Heart left ventricle (tissue), 16 donors: Measurements from ENCODE around the gene AMER3. TPM values are rescaled to one million over a fixed set of nuclear protein-coding genes. Genes with fewer than 3 reads are reported as not detected.

Experiments
- ATAC-seq, 4 donors: fragments of 200-7000 bp; cut with Tn5 transposase; one replicate each; pipeline ENCODE4 v1.9.1; 2020 to 2022; ENCODE audit warnings: moderate library complexity in 4 of 4, mild to moderate bottlenecking in 3 of 4, moderate number of reproducible peaks in 1 of 4
- DNase-seq, 5 donors: peaks; one replicate each; pipeline ENCODE4 v3.0.0-alpha.2; 2020
- H3K27ac ChIP-seq, 12 donors: fragments of 200-600 bp; sonication (generic) in 4 of 12; one replicate each; pipeline versions ENCODE4 v1.5.0 to v1.8.0; 2016 to 2022; ENCODE audit warnings: mild to moderate bottlenecking in 2 of 12
- H3K27me3 ChIP-seq, 9 donors: fragments of 200-600 bp; sonication (generic) in 2 of 9; one replicate each; pipeline versions ENCODE4 v1.5.1 to v1.8.0; 2016 to 2022; ENCODE audit warnings: mild to moderate bottlenecking in 3 of 9
- H3K36me3 ChIP-seq, 9 donors: fragments of 200-600 bp; sonication (generic) in 2 of 9; one replicate each; pipeline versions ENCODE4 v1.5.0 to v1.8.0; 2018 to 2022; ENCODE audit warnings: mild to moderate bottlenecking in 2 of 9
- H3K4me1 ChIP-seq, 12 donors: fragments of 200-600 bp; sonication (generic) in 4 of 12; one replicate each; pipeline versions ENCODE4 v1.5.0 to v1.8.0; 2016 to 2022; ENCODE audit warnings: mild to moderate bottlenecking in 3 of 12
- H3K4me3 ChIP-seq, 12 donors: fragments of 200-600 bp; sonication (generic) in 4 of 12; one replicate each; pipeline versions ENCODE4 v1.5.0 to v1.8.0; 2017 to 2022; ENCODE audit warnings: mild to moderate bottlenecking in 9 of 12, moderate library complexity in 4 of 12
- H3K9me3 ChIP-seq, 12 donors: fragments of 200-600 bp; sonication (generic) in 4 of 12; one replicate each; pipeline versions ENCODE4 v1.5.0 to v1.8.0; 2016 to 2022; ENCODE audit warnings: mild to moderate bottlenecking in 1 of 12
- POLR2A ChIP-seq, 2 donors: fragments of 450-650 bp; IDR thresholded peaks; one replicate each; pipeline ENCODE4 v1.6.1; 2017; ENCODE audit warnings: antibody characterized with exemption in 2 of 2, mild to moderate bottlenecking in 2 of 2, moderate library complexity in 2 of 2
- WGBS, 4 donors: extraction: QIAGEN DNeasy Blood & Tissue Kit in 2 of 4; methylation state at CpG; one replicate each; pipeline versions ENCODE4 v1.1.5 to v1.1.7; 2013 to 2018; 5-methylcytosine and 5-hydroxymethylcytosine counted together
- intact Hi-C, 10 donors: fragments of 100-400 bp; cut with DNase I; formaldehyde crosslinking; loops; one replicate each; pipeline versions ENCODE4 v1.11.1 to v1.14.2; 2022
- polyA plus RNA-seq, 2 donors: library from polyadenylated mRNA; stranded (reverse); fragments of 200-250 nt; gene quantifications; one replicate each; pipeline ENCODE4 v1.2.3, GENCODE V29; 2013
- total RNA-seq, 9 donors: library from RNA; depleted of rRNA in 2 of 9; stranded (reverse); fragments of >200 nt in 2 of 9; fragmentation: NEBNext Ultra II Directional in 3 of 9; extraction: Animal tissue kit (Norgen Biotek cat#: 25700) in 3 of 9; gene quantifications; one replicate each; pipeline versions ENCODE4 v1.1.0 to v1.2.4, GENCODE V29; 2016 to 2023
- TF ChIP-seq, protein P1 (sequence below), 12 donors: fragments of 200-600 bp; sonication (generic) in 4 of 12; IDR thresholded peaks; one replicate each; pipeline versions ENCODE4 v1.5.0 to v1.8.0; 2018 to 2022; ENCODE audit warnings: antibody characterized with exemption in 12 of 12, mild to moderate bottlenecking in 5 of 12
- donor health status: ischemic (EF 13 %, LVEDD 7.1; RV severe dilation, severe dysfunction).
- donor health status: healthy with polysubstance abuse.
- donor health status: DM: no; HTN: yes; CAD: no.
- donor health status: DM: no; HTN: no; CAD: no.
- donor health status: ischemic (EF 25% LVEDD 6.9; RV normal size, moderate dysfunction).
- donor health status: ischemic (EF 25% LVEDD 5.7; RV mildly dilated, moderate dysfunction).
- donor health status: healthy.
- donor health status: DM: yes; HTN: yes; CAD: no.
- donor health status: ischemic (EF 35%, LVEDD 5.7; RV mildly dilated, moderate dysfunction).
- donor health status: nonischemic (EF 11% LVEDD 7.7; RV severe dilation, severe dysfunction).
- donor health status: DM: yes; HTN: yes; CAD: no.
- donor health status: PGD.
- donor health status: ischemic (EF 29% LVEDD 5.4; RV normal size, mild dysfunction).
- donor health status: nonischemic (EF 23%, LVEDD 6.1; RV moderate dilation, normal function).

AMER3 gene
- total and polyA plus RNA-seq, 11 donors = not detected

DNA sequence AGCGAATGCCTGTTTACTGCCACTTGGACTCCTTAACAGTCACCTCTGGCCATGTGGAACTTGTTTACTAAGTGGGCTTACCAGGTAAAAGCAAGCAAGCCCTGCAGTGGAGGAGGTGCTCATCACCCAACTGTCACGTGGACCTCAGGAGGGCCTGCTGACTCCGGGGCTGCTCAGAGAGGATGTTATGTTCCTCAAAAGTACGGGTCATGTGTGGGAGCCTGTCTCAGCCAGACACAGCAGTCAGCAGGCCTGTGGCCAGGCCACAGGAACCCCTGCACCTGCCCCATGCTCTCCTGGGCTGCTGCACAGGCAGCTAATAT, 36.2 kb downstream of the AMER3 start:
- intact Hi-C loops = no loop called here
- no peaks in the 10 kb centered on the region for H3K9me3 ChIP-seq
- DNase-seq (no peak), ATAC-seq (no peak)
- peaks cover 0 to 6% (median 0%) of the 10 kb centered on the region in 9 donors for H3K27me3 ChIP-seq
- WGBS, 4 donors = 36 to 65% (median 41%) methylated on average over 4 of the region's 4 CpGs
- H3K4me3 ChIP-seq = no peak overlapping the region
- no peaks in the 10 kb centered on the region for H3K4me1 ChIP-seq
- no peaks in the 10 kb centered on the region for H3K36me3 ChIP-seq
- TF ChIP-seq POLR2A (IDR thresholded peaks at IDR 0.05) = no peak
- TF ChIP-seq, protein P1, sequence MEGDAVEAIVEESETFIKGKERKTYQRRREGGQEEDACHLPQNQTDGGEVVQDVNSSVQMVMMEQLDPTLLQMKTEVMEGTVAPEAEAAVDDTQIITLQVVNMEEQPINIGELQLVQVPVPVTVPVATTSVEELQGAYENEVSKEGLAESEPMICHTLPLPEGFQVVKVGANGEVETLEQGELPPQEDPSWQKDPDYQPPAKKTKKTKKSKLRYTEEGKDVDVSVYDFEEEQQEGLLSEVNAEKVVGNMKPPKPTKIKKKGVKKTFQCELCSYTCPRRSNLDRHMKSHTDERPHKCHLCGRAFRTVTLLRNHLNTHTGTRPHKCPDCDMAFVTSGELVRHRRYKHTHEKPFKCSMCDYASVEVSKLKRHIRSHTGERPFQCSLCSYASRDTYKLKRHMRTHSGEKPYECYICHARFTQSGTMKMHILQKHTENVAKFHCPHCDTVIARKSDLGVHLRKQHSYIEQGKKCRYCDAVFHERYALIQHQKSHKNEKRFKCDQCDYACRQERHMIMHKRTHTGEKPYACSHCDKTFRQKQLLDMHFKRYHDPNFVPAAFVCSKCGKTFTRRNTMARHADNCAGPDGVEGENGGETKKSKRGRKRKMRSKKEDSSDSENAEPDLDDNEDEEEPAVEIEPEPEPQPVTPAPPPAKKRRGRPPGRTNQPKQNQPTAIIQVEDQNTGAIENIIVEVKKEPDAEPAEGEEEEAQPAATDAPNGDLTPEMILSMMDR (IDR thresholded peaks at IDR 0.05) = no peak
- H3K27ac ChIP-seq = no peak overlapping the region

DNA sequence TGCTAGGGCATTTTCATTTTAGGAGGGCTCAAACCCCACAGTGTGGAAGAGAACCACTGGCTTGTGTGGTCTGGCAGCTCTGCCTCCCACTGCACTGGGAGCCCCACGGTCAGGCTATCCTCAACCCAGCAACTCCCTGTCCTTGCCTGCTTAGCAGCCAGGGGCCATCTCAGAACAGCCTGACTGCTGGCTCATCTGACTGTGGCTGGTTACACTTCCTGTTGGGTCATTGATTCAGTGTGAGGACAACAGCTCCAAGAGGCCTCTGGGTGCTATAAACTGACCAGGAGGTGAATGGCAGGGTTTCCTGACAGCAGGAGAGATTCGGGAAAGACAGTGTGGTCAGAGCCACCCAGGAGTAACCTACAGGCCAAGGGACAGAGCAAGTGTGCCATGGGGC, 40.1 kb downstream of the AMER3 start:
- Histone ChIP-seq H3K27me3 (peaks cover 0 to 6% (median 0%) of the 10 kb centered on the region in 9 donors), H3K4me1 (peaks cover 0 to 13% (median 6%) of the 10 kb centered on the region in 12 donors), H3K4me3 (no peak overlapping the region), H3K9me3 (no peaks in the 10 kb centered on the region), H3K36me3 (no peaks in the 10 kb centered on the region), H3K27ac (no peak overlapping the region)
- TF ChIP-seq, protein P1 (IDR thresholded peaks at IDR 0.05) = no peak
- TF ChIP-seq POLR2A (IDR thresholded peaks at IDR 0.05) = no peak
- 47 to 70% (median 62%) methylated on average over 2 of the region's 2 CpGs for WGBS, 4 donors
- intact Hi-C loops = loop anchor here in 6 of 10 donors (5.0 kb wide), 3 partner anchors 77 to 127 kb away; no protein-coding TSS in a partner anchor
- DNase-seq (no peak), ATAC-seq (no peak)

DNA sequence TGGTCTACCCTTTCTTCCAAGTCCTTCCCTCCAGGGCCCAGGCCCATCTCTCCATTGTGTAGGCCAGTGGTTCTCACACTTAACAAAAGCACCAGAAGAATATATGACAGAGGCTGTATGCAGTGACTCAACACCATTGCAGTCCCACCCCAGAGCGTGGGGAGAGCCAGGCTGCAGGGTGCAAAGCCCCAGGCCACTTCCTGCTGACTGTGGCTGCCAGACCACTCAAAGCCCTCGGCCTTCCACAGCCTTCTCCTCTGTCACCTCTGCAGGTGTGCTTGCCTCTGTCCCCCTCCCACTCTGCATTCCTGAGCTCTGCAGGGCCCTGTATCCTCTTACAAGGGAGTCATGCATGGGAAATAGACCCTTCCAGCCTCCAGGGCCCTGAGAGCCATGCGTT, 41.0 kb downstream of the AMER3 start:
- no peak overlapping the region for H3K4me3 ChIP-seq
- DNase-seq (no peak), ATAC-seq (no peak)
- intact Hi-C loops = loop anchor here in 8 of 10 donors (2.0 to 5.0 kb wide), 4 partner anchors 76 to 126 kb away; no protein-coding TSS in a partner anchor
- H3K27me3 ChIP-seq = peaks cover 0 to 6% (median 0%) of the 10 kb centered on the region in 9 donors
- H3K36me3 ChIP-seq = no peaks in the 10 kb centered on the region
- H3K9me3 ChIP-seq = no peaks in the 10 kb centered on the region
- H3K27ac ChIP-seq = no peak overlapping the region
- peaks cover 0 to 13% (median 6%) of the 10 kb centered on the region in 12 donors for H3K4me1 ChIP-seq
- TF ChIP-seq, protein P1 (IDR thresholded peaks at IDR 0.05) = no peak
- no peak for TF ChIP-seq POLR2A (IDR thresholded peaks at IDR 0.05)
- 58 to 77% (median 72%) methylated on average over 3 of the region's 3 CpGs for WGBS, 4 donors

DNA sequence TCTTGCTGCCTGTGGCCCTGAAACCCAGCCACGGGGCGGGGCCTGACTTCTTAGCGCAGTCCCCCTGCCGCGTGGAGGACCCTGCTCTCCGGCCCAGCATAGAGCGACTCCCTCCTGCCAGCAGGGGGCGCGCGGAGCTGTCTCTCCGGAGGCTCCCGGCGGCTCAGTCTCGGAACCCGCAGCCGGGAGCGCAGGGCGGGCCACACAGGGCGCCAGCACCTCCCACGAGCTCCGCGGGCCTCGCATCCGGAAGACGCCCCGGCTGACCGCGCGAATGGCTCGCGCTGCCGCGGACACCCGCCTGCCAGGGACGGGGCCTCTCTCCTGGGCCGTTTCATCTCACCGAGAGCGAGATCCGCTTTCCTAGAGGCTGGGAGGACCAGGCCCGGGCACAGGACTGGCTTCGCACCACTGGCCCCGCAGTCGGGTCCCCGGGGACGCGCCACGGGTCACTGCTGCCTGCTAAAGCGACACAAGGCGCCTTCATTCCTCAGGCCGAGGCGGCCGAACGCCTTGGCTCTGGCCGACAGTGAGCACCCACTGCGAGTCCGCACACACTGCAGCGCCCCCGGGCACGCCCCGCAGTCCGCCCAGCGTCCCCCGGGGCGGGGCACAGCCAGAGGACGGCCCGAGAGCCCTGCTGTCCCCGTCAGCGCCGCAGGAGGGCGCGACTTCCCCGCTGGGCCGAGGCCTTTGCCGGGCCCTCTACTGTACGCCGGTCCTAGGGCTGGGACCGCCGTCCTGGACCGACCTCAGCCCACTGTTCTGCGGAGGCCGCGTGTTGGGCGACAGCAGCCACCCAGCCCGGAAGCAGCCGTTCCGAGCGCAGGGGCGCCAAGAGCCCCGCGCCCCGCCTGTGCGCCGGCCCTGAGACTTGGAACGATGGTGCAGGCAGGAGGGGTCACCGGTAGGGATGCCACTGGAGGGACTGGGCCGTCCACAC, 42.4 kb downstream of the AMER3 start:
- Histone ChIP-seq H3K4me1 (peaks cover 0 to 13% (median 6%) of the 10 kb centered on the region in 12 donors), H3K36me3 (no peaks in the 10 kb centered on the region), H3K9me3 (no peaks in the 10 kb centered on the region), H3K27me3 (peaks cover 0 to under 1% (median 0%) of the 10 kb centered on the region in 9 donors), H3K4me3 (peak overlapping the region; percentile 50 to 90 (median 69)), H3K27ac (peak overlapping the region; percentile 52 to 95 (median 89))
- DNase-seq (peak; percentile 91 to 96 (median 92)), ATAC-seq (peak; percentile 94 to 97 (median 96))
- intact Hi-C loops = loop anchor here (1.0 to 5.0 kb wide), 7 partner anchors 75 to 125 kb away; no protein-coding TSS in a partner anchor
- WGBS, 4 donors = 0 to 1% (median 1%) methylated on average over 29 to 96 of the region's 96 CpGs
- TF ChIP-seq, protein P1 (IDR thresholded peaks at IDR 0.05) = peak; percentile 71 to 91 (median 84)
- peak in 1 of 2 donors; percentile 36 for TF ChIP-seq POLR2A (IDR thresholded peaks at IDR 0.05)
